Liver (tissue), 9 donors: ENCODE measurements around the gene PTPRQ. TPM values are rescaled to one million over a fixed set of nuclear protein-coding genes. Genes with fewer than 3 reads are reported as not detected.

ENCODE experiments used
- DNase-seq: peaks from one replicate; pipeline ENCODE4 v3.0.0-alpha.2; 2017; ENCODE audit warnings: low spot score
- H3K27ac ChIP-seq, 2 donors: one replicate each; pipeline ENCODE4 v1.7.0; 2013; ENCODE audit warnings: inconsistent platforms in 2 of 2, low read length in 2 of 2, control low read depth in 1 of 2, low read depth in 1 of 2, mild to moderate bottlenecking in 1 of 2
- H3K27me3 ChIP-seq, 4 donors: one replicate each; pipeline versions ENCODE4 v1.6.1 to v1.7.0; 2013; ENCODE audit warnings: low read length in 3 of 4, inconsistent platforms in 1 of 4, mild to moderate bottlenecking in 1 of 4, moderate library complexity in 1 of 4; ENCODE audit not compliant: control insufficient read depth in 4 of 4, insufficient read depth in 4 of 4
- H3K36me3 ChIP-seq, 4 donors: one replicate each; pipeline versions ENCODE4 v1.6.1 to v1.7.0; 2013; ENCODE audit warnings: low read length in 3 of 4, mild to moderate bottlenecking in 3 of 4, low read depth in 1 of 4, moderate library complexity in 1 of 4; ENCODE audit not compliant: control insufficient read depth in 4 of 4, insufficient read depth in 3 of 4
- H3K4me1 ChIP-seq, 4 donors: one replicate each; pipeline versions ENCODE4 v1.6.1 to v1.7.0; 2013; ENCODE audit warnings: low read length in 3 of 4, mild to moderate bottlenecking in 3 of 4, moderate library complexity in 1 of 4; ENCODE audit not compliant: control insufficient read depth in 4 of 4, insufficient read depth in 4 of 4
- H3K4me3 ChIP-seq, 3 donors: one replicate each; pipeline versions ENCODE4 v1.6.1 to v1.7.0; 2013; ENCODE audit warnings: low read length in 3 of 3, control low read depth in 1 of 3, low read depth in 1 of 3, mild to moderate bottlenecking in 1 of 3
- H3K9ac ChIP-seq, 2 donors: one replicate each; pipeline ENCODE4 v1.7.0; 2013; ENCODE audit warnings: low read length in 2 of 2, mild to moderate bottlenecking in 2 of 2, moderate library complexity in 2 of 2, control low read depth in 1 of 2, low read depth in 1 of 2
- H3K9me3 ChIP-seq, 4 donors: one replicate each; pipeline versions ENCODE4 v1.6.1 to v1.7.0; 2013; ENCODE audit warnings: low read length in 3 of 4; ENCODE audit not compliant: control insufficient read depth in 4 of 4
- EGR1 ChIP-seq, 2 donors: IDR thresholded peaks; 2 replicates each; pipeline ENCODE4 v1.6.1; 2016 to 2018; ENCODE audit warnings: antibody characterized with exemption in 2 of 2, low read depth in 2 of 2
- FOXA1 ChIP-seq: IDR thresholded peaks from 2 replicates; pipeline ENCODE4 v1.6.1; 2016; ENCODE audit warnings: antibody characterized with exemption
- HNF4A ChIP-seq, 2 donors: conservative IDR thresholded peaks; 2 replicates each; pipeline ENCODE4 v1.6.1; 2016; ENCODE audit warnings: antibody characterized with exemption in 2 of 2, mild to moderate bottlenecking in 2 of 2
- NR2F2 ChIP-seq: IDR thresholded peaks from 2 replicates; pipeline ENCODE4 v1.6.1; 2016; ENCODE audit warnings: antibody characterized with exemption
- SP1 ChIP-seq: IDR thresholded peaks from 2 replicates; pipeline ENCODE4 v1.6.1; 2018; ENCODE audit warnings: antibody characterized with exemption, mild to moderate bottlenecking
- TAF1 ChIP-seq: conservative IDR thresholded peaks from 2 replicates; pipeline ENCODE4 v1.6.1; 2016; ENCODE audit warnings: antibody characterized with exemption, mild to moderate bottlenecking
- YY1 ChIP-seq: IDR thresholded peaks from 2 replicates; pipeline ENCODE4 v1.6.1; 2016; ENCODE audit warnings: antibody characterized with exemption, mild to moderate bottlenecking
- WGBS: extraction: QIAGEN DNeasy Blood & Tissue Kit; methylation state at CpG from one replicate; pipeline ENCODE4 v1.1.7; 2013; 5-methylcytosine and 5-hydroxymethylcytosine counted together
- polyA plus RNA-seq, 2 donors: library from polyadenylated mRNA; stranded (reverse) in 1 of 2; unstranded in 1 of 2; fragments of 200-250 nt in 1 of 2; fragments of >200 nt in 1 of 2; fragmentation: Nextera tagmentation in 1 of 2; extraction: Ambion mirVana in 1 of 2; gene quantifications; one replicate each; pipeline versions ENCODE4 v1.2.1 to v1.2.3, GENCODE V29; 2013 to 2015
- total RNA-seq, 2 donors: library from RNA; depleted of rRNA; stranded (reverse); fragments of >200 nt; gene quantifications; one replicate each; pipeline ENCODE4 v1.2.3, GENCODE V29; 2014
- TF ChIP-seq, protein P1 (sequence below): IDR thresholded peaks from 2 replicates; pipeline ENCODE4 v1.6.1; 2016; ENCODE audit warnings: antibody characterized with exemption, mild to moderate bottlenecking
- TF ChIP-seq, protein P2 (sequence below): IDR thresholded peaks from 2 replicates; pipeline ENCODE4 v1.6.1; 2016; ENCODE audit warnings: antibody characterized with exemption
- TF ChIP-seq, protein P3 (sequence below): fragments of 150-350 bp; IDR thresholded peaks from 2 replicates; pipeline ENCODE4 v1.5.1; 2017; ENCODE audit warnings: improper control_type of control experiment, low read depth, low read length; ENCODE audit not compliant: missing input control
- TF ChIP-seq, protein P4 (sequence below): IDR thresholded peaks from 2 replicates; pipeline ENCODE4 v1.6.1; 2016; ENCODE audit warnings: antibody characterized with exemption
- TF ChIP-seq, protein P5 (sequence below): IDR thresholded peaks from 2 replicates; pipeline ENCODE4 v1.6.1; 2016; ENCODE audit warnings: antibody characterized with exemption
- donor health status: healthy.
- donor health status: healthy.
- donor health status: healthy.
- donor health status: healthy.
- donor health status: healthy.

The PTPRQ gene
- total and polyA plus RNA-seq, 4 donors: 0.02 to 0.08 (median 0.04) TPM

DNA sequence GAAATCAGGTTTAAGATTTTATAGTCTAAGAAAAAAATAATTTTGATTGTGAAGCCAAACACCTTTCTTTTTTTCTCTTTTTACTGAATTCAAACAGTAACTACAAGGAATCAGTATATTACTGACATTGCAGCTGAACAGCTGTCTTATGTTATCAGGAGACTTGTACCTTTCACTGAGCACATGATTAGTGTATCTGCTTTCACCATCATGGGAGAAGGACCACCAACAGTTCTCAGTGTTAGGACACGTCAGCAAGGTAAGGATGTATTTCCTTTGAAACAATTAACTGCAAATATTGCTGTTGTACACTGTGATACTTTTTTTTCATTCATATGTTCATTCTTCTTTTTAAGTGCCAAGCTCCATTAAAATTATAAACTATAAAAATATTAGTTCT lies 50.8 kb downstream of the PTPRQ start (continued):
- TF ChIP-seq, protein P1, sequence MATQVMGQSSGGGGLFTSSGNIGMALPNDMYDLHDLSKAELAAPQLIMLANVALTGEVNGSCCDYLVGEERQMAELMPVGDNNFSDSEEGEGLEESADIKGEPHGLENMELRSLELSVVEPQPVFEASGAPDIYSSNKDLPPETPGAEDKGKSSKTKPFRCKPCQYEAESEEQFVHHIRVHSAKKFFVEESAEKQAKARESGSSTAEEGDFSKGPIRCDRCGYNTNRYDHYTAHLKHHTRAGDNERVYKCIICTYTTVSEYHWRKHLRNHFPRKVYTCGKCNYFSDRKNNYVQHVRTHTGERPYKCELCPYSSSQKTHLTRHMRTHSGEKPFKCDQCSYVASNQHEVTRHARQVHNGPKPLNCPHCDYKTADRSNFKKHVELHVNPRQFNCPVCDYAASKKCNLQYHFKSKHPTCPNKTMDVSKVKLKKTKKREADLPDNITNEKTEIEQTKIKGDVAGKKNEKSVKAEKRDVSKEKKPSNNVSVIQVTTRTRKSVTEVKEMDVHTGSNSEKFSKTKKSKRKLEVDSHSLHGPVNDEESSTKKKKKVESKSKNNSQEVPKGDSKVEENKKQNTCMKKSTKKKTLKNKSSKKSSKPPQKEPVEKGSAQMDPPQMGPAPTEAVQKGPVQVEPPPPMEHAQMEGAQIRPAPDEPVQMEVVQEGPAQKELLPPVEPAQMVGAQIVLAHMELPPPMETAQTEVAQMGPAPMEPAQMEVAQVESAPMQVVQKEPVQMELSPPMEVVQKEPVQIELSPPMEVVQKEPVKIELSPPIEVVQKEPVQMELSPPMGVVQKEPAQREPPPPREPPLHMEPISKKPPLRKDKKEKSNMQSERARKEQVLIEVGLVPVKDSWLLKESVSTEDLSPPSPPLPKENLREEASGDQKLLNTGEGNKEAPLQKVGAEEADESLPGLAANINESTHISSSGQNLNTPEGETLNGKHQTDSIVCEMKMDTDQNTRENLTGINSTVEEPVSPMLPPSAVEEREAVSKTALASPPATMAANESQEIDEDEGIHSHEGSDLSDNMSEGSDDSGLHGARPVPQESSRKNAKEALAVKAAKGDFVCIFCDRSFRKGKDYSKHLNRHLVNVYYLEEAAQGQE: no peak
- TF ChIP-seq NR2F2 (no peak), HNF4A (conservative IDR thresholded peaks at IDR 0.05) (no peak), TAF1 (no peak)
- TF ChIP-seq, protein P2, sequence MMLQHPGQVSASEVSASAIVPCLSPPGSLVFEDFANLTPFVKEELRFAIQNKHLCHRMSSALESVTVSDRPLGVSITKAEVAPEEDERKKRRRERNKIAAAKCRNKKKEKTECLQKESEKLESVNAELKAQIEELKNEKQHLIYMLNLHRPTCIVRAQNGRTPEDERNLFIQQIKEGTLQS: no peak

DNA sequence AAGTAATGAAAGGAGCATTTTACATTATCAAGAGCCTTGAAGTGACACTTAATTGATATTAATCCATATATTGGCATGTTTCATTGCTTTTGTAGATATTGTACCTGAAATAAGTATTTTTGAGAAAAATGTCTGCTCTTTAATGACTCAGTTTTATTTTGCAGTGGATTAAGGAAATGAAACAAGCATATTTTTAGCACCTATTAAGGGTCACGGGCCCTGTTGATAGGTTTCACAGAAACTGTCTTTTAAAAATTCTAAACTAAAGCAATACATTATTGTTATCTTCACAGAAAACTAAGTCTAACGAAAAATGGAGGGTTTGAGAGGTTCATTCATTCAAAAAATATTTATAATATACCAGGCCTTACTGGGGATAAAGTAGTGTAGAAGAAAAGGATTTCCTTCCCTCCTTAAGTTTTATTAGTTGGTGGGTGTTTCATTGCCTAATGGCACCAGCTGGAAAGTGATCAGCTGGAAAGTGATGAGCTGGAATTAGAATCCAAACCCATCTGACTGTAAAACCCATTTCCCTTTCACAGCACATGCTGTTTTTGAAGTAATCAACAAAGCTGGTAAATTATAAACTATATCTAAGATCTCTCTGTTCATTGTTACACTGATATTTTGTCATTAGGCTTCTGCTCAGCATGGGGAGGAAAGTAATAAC lies 54.2 kb downstream of the PTPRQ start:
- no peak for DNase-seq
- WGBS: 46% methylated on average over 2 of the region's 2 CpGs
- Histone ChIP-seq H3K4me3 (no peak overlapping the region), H3K9ac (no peak overlapping the region), H3K9me3 (no peaks in the 10 kb centered on the region), H3K36me3 (no peaks in the 10 kb centered on the region), H3K4me1 (no peaks in the 10 kb centered on the region), H3K27ac (no peak overlapping the region), H3K27me3 (no peaks in the 10 kb centered on the region)
- no peak for TF ChIP-seq YY1
- TF ChIP-seq, protein P3, sequence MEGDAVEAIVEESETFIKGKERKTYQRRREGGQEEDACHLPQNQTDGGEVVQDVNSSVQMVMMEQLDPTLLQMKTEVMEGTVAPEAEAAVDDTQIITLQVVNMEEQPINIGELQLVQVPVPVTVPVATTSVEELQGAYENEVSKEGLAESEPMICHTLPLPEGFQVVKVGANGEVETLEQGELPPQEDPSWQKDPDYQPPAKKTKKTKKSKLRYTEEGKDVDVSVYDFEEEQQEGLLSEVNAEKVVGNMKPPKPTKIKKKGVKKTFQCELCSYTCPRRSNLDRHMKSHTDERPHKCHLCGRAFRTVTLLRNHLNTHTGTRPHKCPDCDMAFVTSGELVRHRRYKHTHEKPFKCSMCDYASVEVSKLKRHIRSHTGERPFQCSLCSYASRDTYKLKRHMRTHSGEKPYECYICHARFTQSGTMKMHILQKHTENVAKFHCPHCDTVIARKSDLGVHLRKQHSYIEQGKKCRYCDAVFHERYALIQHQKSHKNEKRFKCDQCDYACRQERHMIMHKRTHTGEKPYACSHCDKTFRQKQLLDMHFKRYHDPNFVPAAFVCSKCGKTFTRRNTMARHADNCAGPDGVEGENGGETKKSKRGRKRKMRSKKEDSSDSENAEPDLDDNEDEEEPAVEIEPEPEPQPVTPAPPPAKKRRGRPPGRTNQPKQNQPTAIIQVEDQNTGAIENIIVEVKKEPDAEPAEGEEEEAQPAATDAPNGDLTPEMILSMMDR: no peak
- no peak for TF ChIP-seq SP1
- no peak for TF ChIP-seq TAF1
- TF ChIP-seq NR2F2: no peak
- TF ChIP-seq FOXA1: no peak
- TF ChIP-seq, protein P4, sequence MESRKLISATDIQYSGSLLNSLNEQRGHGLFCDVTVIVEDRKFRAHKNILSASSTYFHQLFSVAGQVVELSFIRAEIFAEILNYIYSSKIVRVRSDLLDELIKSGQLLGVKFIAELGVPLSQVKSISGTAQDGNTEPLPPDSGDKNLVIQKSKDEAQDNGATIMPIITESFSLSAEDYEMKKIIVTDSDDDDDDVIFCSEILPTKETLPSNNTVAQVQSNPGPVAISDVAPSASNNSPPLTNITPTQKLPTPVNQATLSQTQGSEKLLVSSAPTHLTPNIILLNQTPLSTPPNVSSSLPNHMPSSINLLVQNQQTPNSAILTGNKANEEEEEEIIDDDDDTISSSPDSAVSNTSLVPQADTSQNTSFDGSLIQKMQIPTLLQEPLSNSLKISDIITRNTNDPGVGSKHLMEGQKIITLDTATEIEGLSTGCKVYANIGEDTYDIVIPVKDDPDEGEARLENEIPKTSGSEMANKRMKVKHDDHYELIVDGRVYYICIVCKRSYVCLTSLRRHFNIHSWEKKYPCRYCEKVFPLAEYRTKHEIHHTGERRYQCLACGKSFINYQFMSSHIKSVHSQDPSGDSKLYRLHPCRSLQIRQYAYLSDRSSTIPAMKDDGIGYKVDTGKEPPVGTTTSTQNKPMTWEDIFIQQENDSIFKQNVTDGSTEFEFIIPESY: no peak
- TF ChIP-seq, protein P2: no peak
- TF ChIP-seq, protein P5, sequence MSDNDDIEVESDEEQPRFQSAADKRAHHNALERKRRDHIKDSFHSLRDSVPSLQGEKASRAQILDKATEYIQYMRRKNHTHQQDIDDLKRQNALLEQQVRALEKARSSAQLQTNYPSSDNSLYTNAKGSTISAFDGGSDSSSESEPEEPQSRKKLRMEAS: no peak
- TF ChIP-seq EGR1 (IDR thresholded peaks at IDR 0.05; ENCODE audit: low read depth in 2 of 2): no peak
